Trophoblast cell (in vitro differentiated cells and primary cell): ENCODE results near the gene BSN.

ENCODE experiments used
- DNase-seq, 2 donors: peaks; one replicate each; pipeline ENCODE4 v3.0.0-alpha.2; 2016
- H2AFZ ChIP-seq: 2 replicates; pipeline ENCODE4 v1.6.1; 2013; ENCODE audit warnings: low read length, moderate library complexity, mild to moderate bottlenecking; ENCODE audit not compliant: insufficient read depth, poor library complexity
- H2AK5ac ChIP-seq: 2 replicates; pipeline ENCODE4 v1.6.1; 2013; ENCODE audit warnings: mild to moderate bottlenecking, low read length
- H2BK120ac ChIP-seq: 2 replicates; pipeline ENCODE4 v1.6.1; 2013; ENCODE audit warnings: low read length, mild to moderate bottlenecking, moderate library complexity; ENCODE audit not compliant: insufficient read depth, poor library complexity
- H2BK12ac ChIP-seq: 2 replicates; pipeline ENCODE4 v1.6.1; 2013; ENCODE audit warnings: mild to moderate bottlenecking, low read length, moderate library complexity
- H2BK5ac ChIP-seq: 2 replicates; pipeline ENCODE4 v1.6.1; 2013; ENCODE audit warnings: low read length, low read depth, moderate library complexity, mild to moderate bottlenecking; ENCODE audit not compliant: poor library complexity
- H3K14ac ChIP-seq: 2 replicates; pipeline ENCODE4 v1.6.1; 2013; ENCODE audit warnings: mild to moderate bottlenecking, low read length
- H3K18ac ChIP-seq: 2 replicates; pipeline ENCODE4 v1.6.1; 2013; ENCODE audit warnings: mild to moderate bottlenecking, low read length
- H3K23ac ChIP-seq: 2 replicates; pipeline ENCODE4 v1.6.1; 2013; ENCODE audit warnings: low read length
- H3K27ac ChIP-seq: 2 replicates; pipeline ENCODE4 v1.5.1; 2013; ENCODE audit warnings: low read depth, mild to moderate bottlenecking, inconsistent platforms, low read length, moderate library complexity
- H3K27me3 ChIP-seq: 2 replicates; pipeline ENCODE4 v1.6.1; 2013; ENCODE audit warnings: inconsistent platforms, mild to moderate bottlenecking, low read length, moderate library complexity; ENCODE audit not compliant: insufficient read depth
- H3K36me3 ChIP-seq, 2 experiments: 1 replicate in 1 of 2; 2 replicates in 1 of 2; pipeline ENCODE4 v1.6.1; 2013; ENCODE audit warnings: low read length in 2 of 2, mild to moderate bottlenecking in 2 of 2, moderate library complexity in 1 of 2; ENCODE audit not compliant: insufficient read depth in 2 of 2, control insufficient read depth in 1 of 2
- H3K4ac ChIP-seq: 2 replicates; pipeline ENCODE4 v1.6.1; 2013; ENCODE audit warnings: low read depth, mild to moderate bottlenecking, low read length, moderate library complexity
- H3K4me1 ChIP-seq, 2 experiments: 1 replicate in 1 of 2; 2 replicates in 1 of 2; pipeline ENCODE4 v1.6.1; 2013; ENCODE audit warnings: low read length in 2 of 2, mild to moderate bottlenecking in 2 of 2, moderate library complexity in 1 of 2; ENCODE audit not compliant: insufficient read depth in 2 of 2, control insufficient read depth in 1 of 2
- H3K4me2 ChIP-seq: 2 replicates; pipeline ENCODE4 v1.6.1; 2013; ENCODE audit warnings: inconsistent platforms, mild to moderate bottlenecking, low read length, moderate library complexity
- H3K4me3 ChIP-seq: 2 replicates; pipeline ENCODE4 v1.5.1; 2013; ENCODE audit warnings: mild to moderate bottlenecking, low read depth, low read length, inconsistent platforms
- H3K79me1 ChIP-seq: one replicate; pipeline ENCODE4 v1.6.1; 2013; ENCODE audit warnings: low read length
- H3K79me2 ChIP-seq: 2 replicates; pipeline ENCODE4 v1.6.1; 2013; ENCODE audit warnings: low read length, mild to moderate bottlenecking; ENCODE audit not compliant: control insufficient read depth, insufficient read depth, poor library complexity
- H3K9ac ChIP-seq: 2 replicates; pipeline ENCODE4 v1.6.1; 2013; ENCODE audit warnings: mild to moderate bottlenecking, low read length
- H3K9me3 ChIP-seq: 2 replicates; pipeline ENCODE4 v1.6.1; 2013; ENCODE audit warnings: low read depth, mild to moderate bottlenecking, control low read depth, inconsistent platforms, low read length; ENCODE audit not compliant: insufficient read depth
- H4K12ac ChIP-seq: 2 replicates; pipeline ENCODE4 v1.6.1; 2013; ENCODE audit warnings: low read depth, mild to moderate bottlenecking, low read length, moderate library complexity
- H4K8ac ChIP-seq: 2 replicates; pipeline ENCODE4 v1.6.1; 2013; ENCODE audit warnings: low read depth, mild to moderate bottlenecking, low read length, moderate library complexity
- H4K91ac ChIP-seq: one replicate; pipeline ENCODE4 v1.6.1; 2013; ENCODE audit warnings: low read depth, mild to moderate bottlenecking, low read length, moderate library complexity
- WGBS: extraction: QIAGEN DNeasy Blood & Tissue Kit; methylation state at CpG from one replicate; pipeline ENCODE4 v1.1.7; 2013; ENCODE audit warnings: missing lambda C conversion rate; ENCODE audit not compliant: insufficient read length, insufficient coverage; ENCODE audit errors: extremely low coverage; 5-methylcytosine and 5-hydroxymethylcytosine counted together

Gene BSN

GRCh38 chr3:49646236-49646635, 92.0 kb downstream of the BSN start:
- no peak overlapping the region for H4K12ac ChIP-seq
- WGBS: no CpG with 5 or more reads among the region's 3 CpGs
- H3K23ac ChIP-seq: no peak overlapping the region
- no peak overlapping the region for H2AFZ ChIP-seq
- H2BK120ac ChIP-seq: no peak overlapping the region
- H3K27ac ChIP-seq: no peak overlapping the region
- no peak overlapping the region for H2BK12ac ChIP-seq
- H2BK5ac ChIP-seq: no peak overlapping the region
- no peaks in the 10 kb centered on the region for H3K27me3 ChIP-seq
- H2AK5ac ChIP-seq: no peak overlapping the region
- no peak for DNase-seq
- peaks cover 3% of the 10 kb centered on the region for H3K9me3 ChIP-seq
- no peak overlapping the region for H4K91ac ChIP-seq
- no peak overlapping the region for H3K4me2 ChIP-seq
- no peak overlapping the region for H3K4me3 ChIP-seq
- H3K14ac ChIP-seq: no peak overlapping the region
- H3K4me1 ChIP-seq: peaks cover 6 to 10% of the 10 kb centered on the region in 2 experiments
- no peaks in the 10 kb centered on the region for H3K79me1 ChIP-seq
- no peak overlapping the region for H4K8ac ChIP-seq
- no peaks in the 10 kb centered on the region for H3K79me2 ChIP-seq
- H3K18ac ChIP-seq: no peak overlapping the region
- H3K9ac ChIP-seq: no peak overlapping the region
- no peak overlapping the region for H3K4ac ChIP-seq
- H3K36me3 ChIP-seq: no peaks in the 10 kb centered on the region

GRCh38 chr3:49647741-49648140, 93.5 kb downstream of the BSN start:
- Histone ChIP-seq H2BK5ac (no peak overlapping the region), H4K8ac (no peak overlapping the region), H3K4me1 (peaks cover 6 to 10% of the 10 kb centered on the region in 2 experiments), H2BK12ac (no peak overlapping the region), H2AFZ (no peak overlapping the region), H4K91ac (no peak overlapping the region), H3K9me3 (peaks cover 2% of the 10 kb centered on the region), H3K4me3 (no peak overlapping the region), H4K12ac (no peak overlapping the region), H3K36me3 (no peaks in the 10 kb centered on the region), H3K18ac (no peak overlapping the region), H3K23ac (no peak overlapping the region), H2BK120ac (no peak overlapping the region), H3K14ac (no peak overlapping the region), H3K79me2 (no peaks in the 10 kb centered on the region), H3K79me1 (no peaks in the 10 kb centered on the region), H3K4me2 (no peak overlapping the region), H3K27ac (no peak overlapping the region), H3K9ac (no peak overlapping the region), H3K4ac (no peak overlapping the region), H2AK5ac (no peak overlapping the region), H3K27me3 (no peaks in the 10 kb centered on the region)
- no CpG with 5 or more reads among the region's 2 CpGs for WGBS
- DNase-seq: no peak

- Histone ChIP-seq H3K9ac (no peak overlapping the region), H4K8ac (no peak overlapping the region), H4K91ac (no peak overlapping the region), H3K27me3 (no peaks in the 10 kb centered on the region), H3K79me2 (no peaks in the 10 kb centered on the region), H4K12ac (no peak overlapping the region), H3K4ac (no peak overlapping the region), H2BK120ac (no peak overlapping the region), H3K14ac (no peak overlapping the region), H3K9me3 (peaks cover 2% of the 10 kb centered on the region), H3K36me3 (no peaks in the 10 kb centered on the region), H3K4me2 (no peak overlapping the region), H3K4me1 (peaks cover 6 to 10% of the 10 kb centered on the region in 2 experiments), H2BK12ac (no peak overlapping the region), H3K79me1 (no peaks in the 10 kb centered on the region), H2BK5ac (no peak overlapping the region), H3K27ac (no peak overlapping the region), H3K18ac (no peak overlapping the region), H2AK5ac (no peak overlapping the region), H3K4me3 (no peak overlapping the region), H3K23ac (no peak overlapping the region), H2AFZ (no peak overlapping the region)
- no peak for DNase-seq
- no CpG with 5 or more reads among the region's 3 CpGs for whole genome bisulfite sequencing
These were observed 94.2 kb downstream of the BSN start for GRCh38 chr3:49648354-49649019.

GRCh38 chr3:49649576-49649975, 95.3 kb downstream of the BSN start:
- no CpG with 5 or more reads among the region's 1 CpG for WGBS
- no peak overlapping the region for H3K4ac ChIP-seq
- H4K91ac ChIP-seq: peak overlapping the region; percentile 21
- no peak overlapping the region for H3K9ac ChIP-seq
- H3K4me1 ChIP-seq: peaks cover 6 to 10% of the 10 kb centered on the region in 2 experiments
- H2BK5ac ChIP-seq: no peak overlapping the region
- no peaks in the 10 kb centered on the region for H3K27me3 ChIP-seq
- H3K14ac ChIP-seq: peak overlapping the region; percentile 4
- no peak for DNase-seq
- H3K9me3 ChIP-seq: no peaks in the 10 kb centered on the region
- no peak overlapping the region for H4K12ac ChIP-seq
- no peak overlapping the region for H3K4me2 ChIP-seq
- no peak overlapping the region for H4K8ac ChIP-seq
- H2BK120ac ChIP-seq: no peak overlapping the region
- H3K79me1 ChIP-seq: no peaks in the 10 kb centered on the region
- H3K4me3 ChIP-seq: no peak overlapping the region
- no peak overlapping the region for H3K18ac ChIP-seq
- H3K36me3 ChIP-seq: no peaks in the 10 kb centered on the region
- H2AK5ac ChIP-seq: no peak overlapping the region
- no peak overlapping the region for H3K23ac ChIP-seq
- H3K27ac ChIP-seq: no peak overlapping the region
- H2AFZ ChIP-seq: no peak overlapping the region
- H2BK12ac ChIP-seq: peak overlapping the region; percentile 5
- no peaks in the 10 kb centered on the region for H3K79me2 ChIP-seq
